Left lung (tissue), 10 donors: ENCODE measurements around the gene EPM2A. TPM values are rescaled to one million over a fixed set of nuclear protein-coding genes. Genes with fewer than 3 reads are reported as not detected.

Source experiments
- ATAC-seq: fragments of 200-7000 bp; cut with Tn5 transposase; one replicate; pipeline ENCODE4 v1.9.1; 2020; ENCODE audit warnings: moderate library complexity
- DNase-seq, 4 donors: peaks; one replicate each; pipeline ENCODE4 v3.0.0-alpha.2; 2013 to 2020
- H3K27ac ChIP-seq, 2 donors: fragments of 200-600 bp; sonication (generic) in 1 of 2; one replicate each; pipeline versions ENCODE4 v1.5.0 to v1.8.0; 2020 to 2021
- H3K27me3 ChIP-seq, 2 donors: fragments of 200-600 bp; sonication (generic) in 1 of 2; one replicate each; pipeline versions ENCODE4 v1.5.0 to v1.8.0; 2020 to 2021
- H3K36me3 ChIP-seq, 2 donors: fragments of 200-600 bp; sonication (generic) in 1 of 2; one replicate each; pipeline versions ENCODE4 v1.5.0 to v1.8.0; 2020 to 2021
- H3K4me1 ChIP-seq, 2 donors: fragments of 200-600 bp; one replicate each; pipeline ENCODE4 v1.8.0; 2021
- H3K4me3 ChIP-seq, 2 donors: fragments of 200-600 bp; sonication (generic) in 1 of 2; one replicate each; pipeline versions ENCODE4 v1.5.0 to v1.8.0; 2020 to 2021; ENCODE audit warnings: mild to moderate bottlenecking in 1 of 2
- H3K9me3 ChIP-seq, 2 donors: fragments of 200-600 bp; sonication (generic) in 1 of 2; one replicate each; pipeline versions ENCODE4 v1.5.0 to v1.8.0; 2020 to 2021
- intact Hi-C, 2 donors: fragments of 100-400 bp; cut with DNase I; formaldehyde crosslinking; loops; one replicate each; pipeline versions ENCODE4 v1.11.2 to v1.14.2; 2022
- polyA plus RNA-seq, 6 donors: library from polyadenylated mRNA; unstranded; fragments of 120-200 nt; gene quantifications; one replicate each; pipeline ENCODE4 v1.2.1, GENCODE V29; 2013; ENCODE audit not compliant: insufficient read length in 6 of 6
- total RNA-seq, 2 donors: library from RNA; stranded (reverse); fragmentation: NEBNext Ultra II Directional; extraction: Animal tissue kit (Norgen Biotek cat#: 25700); gene quantifications; one replicate each; pipeline ENCODE4 v1.2.1, GENCODE V29; 2021
- TF ChIP-seq, protein P1 (sequence below), 2 donors: fragments of 200-600 bp; sonication (generic) in 1 of 2; IDR thresholded peaks; one replicate each; pipeline versions ENCODE4 v1.5.0 to v1.8.0; 2021; ENCODE audit warnings: antibody characterized with exemption in 2 of 2
- donor health status: DM: no; HTN: yes; CAD: no.
- donor health status: DM: no; HTN: no; CAD: no.

EPM2A gene
- total and polyA plus RNA-seq, 8 donors, result 4.9 to 11.0 (median 6.7) TPM

DNA sequence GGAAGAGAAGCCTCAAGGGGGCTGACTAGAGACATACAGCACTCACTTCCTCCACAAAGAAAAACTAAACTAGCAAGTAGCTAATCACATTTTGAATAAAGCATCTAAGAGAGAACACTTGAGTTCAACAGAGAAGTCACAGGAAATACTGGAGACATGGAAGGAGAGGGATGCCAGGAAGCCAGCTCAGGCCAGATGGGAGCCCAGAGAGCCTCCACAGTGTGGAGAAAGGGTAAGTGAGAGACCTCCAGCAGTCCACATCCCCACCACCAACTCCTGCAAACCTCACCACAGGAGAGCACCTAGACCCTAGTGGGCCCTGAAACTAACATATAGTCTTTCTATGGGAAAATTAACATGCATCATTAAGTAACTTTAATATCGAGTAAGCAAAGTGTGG, 79.2 kb downstream of the EPM2A start:
- TF ChIP-seq, protein P1, sequence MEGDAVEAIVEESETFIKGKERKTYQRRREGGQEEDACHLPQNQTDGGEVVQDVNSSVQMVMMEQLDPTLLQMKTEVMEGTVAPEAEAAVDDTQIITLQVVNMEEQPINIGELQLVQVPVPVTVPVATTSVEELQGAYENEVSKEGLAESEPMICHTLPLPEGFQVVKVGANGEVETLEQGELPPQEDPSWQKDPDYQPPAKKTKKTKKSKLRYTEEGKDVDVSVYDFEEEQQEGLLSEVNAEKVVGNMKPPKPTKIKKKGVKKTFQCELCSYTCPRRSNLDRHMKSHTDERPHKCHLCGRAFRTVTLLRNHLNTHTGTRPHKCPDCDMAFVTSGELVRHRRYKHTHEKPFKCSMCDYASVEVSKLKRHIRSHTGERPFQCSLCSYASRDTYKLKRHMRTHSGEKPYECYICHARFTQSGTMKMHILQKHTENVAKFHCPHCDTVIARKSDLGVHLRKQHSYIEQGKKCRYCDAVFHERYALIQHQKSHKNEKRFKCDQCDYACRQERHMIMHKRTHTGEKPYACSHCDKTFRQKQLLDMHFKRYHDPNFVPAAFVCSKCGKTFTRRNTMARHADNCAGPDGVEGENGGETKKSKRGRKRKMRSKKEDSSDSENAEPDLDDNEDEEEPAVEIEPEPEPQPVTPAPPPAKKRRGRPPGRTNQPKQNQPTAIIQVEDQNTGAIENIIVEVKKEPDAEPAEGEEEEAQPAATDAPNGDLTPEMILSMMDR (IDR thresholded peaks at IDR 0.05), result no peak
- DNase-seq (no peak), ATAC-seq (no peak)
- no peaks in the 10 kb centered on the region for H3K36me3 ChIP-seq
- H3K9me3 ChIP-seq, result no peaks in the 10 kb centered on the region
- no peaks in the 10 kb centered on the region for H3K4me1 ChIP-seq
- intact Hi-C loops, result no loop called here
- H3K4me3 ChIP-seq, result no peak overlapping the region
- no peaks in the 10 kb centered on the region for H3K27me3 ChIP-seq
- no peak overlapping the region for H3K27ac ChIP-seq

DNA sequence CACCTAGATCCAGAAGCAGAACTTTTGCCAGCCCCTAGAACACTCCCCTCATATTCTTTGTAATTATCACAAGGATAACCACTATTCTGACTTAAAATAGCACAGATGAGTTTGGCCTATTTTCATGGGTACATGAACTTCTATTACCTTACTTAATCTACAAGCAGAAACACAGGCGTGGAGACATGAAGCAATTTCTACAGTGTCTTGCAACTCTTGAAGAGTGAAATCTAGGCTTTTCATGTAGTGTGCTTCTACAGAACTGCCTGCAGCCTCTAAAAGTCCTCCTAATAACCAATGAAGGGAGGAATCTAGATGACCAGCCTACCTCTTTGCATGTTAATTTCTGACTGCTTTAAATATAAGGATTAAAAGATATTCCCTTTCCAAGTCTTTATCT, 82.7 kb downstream of the EPM2A start:
- ATAC-seq (no peak), DNase-seq (no peak)
- H3K4me1 ChIP-seq, result no peaks in the 10 kb centered on the region
- no peaks in the 10 kb centered on the region for H3K36me3 ChIP-seq
- H3K9me3 ChIP-seq, result no peaks in the 10 kb centered on the region
- no peak overlapping the region for H3K27ac ChIP-seq
- no peak overlapping the region for H3K4me3 ChIP-seq
- H3K27me3 ChIP-seq, result no peaks in the 10 kb centered on the region
- TF ChIP-seq, protein P1 (IDR thresholded peaks at IDR 0.05), result no peak
- intact Hi-C loops, result no loop called here

DNA sequence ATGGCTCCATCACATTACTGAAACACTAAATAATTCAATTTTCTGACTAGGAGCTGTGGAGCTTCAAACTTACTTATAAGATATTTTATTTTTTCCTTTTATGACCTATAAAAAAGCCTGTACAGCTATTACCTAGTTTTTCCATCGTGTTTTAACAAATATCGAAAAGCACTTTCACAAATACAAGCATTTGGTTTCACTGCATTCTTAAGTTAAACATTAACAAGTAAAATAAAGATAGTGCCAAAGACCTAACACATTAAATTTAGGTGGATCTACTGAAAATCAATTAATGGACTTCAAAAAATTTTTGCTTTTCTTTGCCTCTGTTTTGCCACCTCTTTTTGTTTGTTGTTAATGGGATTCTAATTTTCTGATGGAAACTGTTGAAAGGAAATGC, 83.3 kb downstream of the EPM2A start:
- intact Hi-C loops, result no loop called here
- no peaks in the 10 kb centered on the region for H3K27me3 ChIP-seq

DNA sequence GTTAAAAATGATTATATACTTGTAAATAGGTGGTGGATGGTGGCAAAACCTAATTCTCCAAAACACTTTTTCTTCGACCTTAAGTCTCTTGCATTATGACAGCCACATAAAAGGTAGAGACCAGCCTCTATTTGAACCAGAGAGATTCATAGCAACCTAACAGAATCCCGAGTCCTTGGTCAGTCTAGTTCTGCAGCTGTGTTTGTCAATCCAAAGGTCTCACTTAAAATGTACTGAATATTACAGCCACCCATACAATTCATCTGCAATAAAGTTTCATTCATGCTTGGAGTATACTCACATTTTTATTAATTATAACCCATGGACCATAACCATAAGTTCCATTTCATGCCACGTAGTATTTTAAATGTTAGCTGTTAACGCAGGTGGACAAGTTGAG, 87.2 kb downstream of the EPM2A start:
- Histone ChIP-seq H3K4me3 (no peak overlapping the region), H3K9me3 (no peaks in the 10 kb centered on the region), H3K27me3 (no peaks in the 10 kb centered on the region), H3K4me1 (no peaks in the 10 kb centered on the region), H3K36me3 (no peaks in the 10 kb centered on the region), H3K27ac (no peak overlapping the region)
- ATAC-seq, result no peak
- intact Hi-C loops, result no loop called here
- TF ChIP-seq, protein P1 (IDR thresholded peaks at IDR 0.05), result no peak
- no peak for DNase-seq

More for the DNA sequence above, 83.3 kb downstream of the EPM2A start:
- DNase-seq (no peak), ATAC-seq (no peak)
- Histone ChIP-seq H3K4me1 (no peaks in the 10 kb centered on the region), H3K4me3 (no peak overlapping the region), H3K9me3 (no peaks in the 10 kb centered on the region), H3K36me3 (no peaks in the 10 kb centered on the region), H3K27ac (no peak overlapping the region)
- TF ChIP-seq, protein P1 (IDR thresholded peaks at IDR 0.05), result no peak

DNA sequence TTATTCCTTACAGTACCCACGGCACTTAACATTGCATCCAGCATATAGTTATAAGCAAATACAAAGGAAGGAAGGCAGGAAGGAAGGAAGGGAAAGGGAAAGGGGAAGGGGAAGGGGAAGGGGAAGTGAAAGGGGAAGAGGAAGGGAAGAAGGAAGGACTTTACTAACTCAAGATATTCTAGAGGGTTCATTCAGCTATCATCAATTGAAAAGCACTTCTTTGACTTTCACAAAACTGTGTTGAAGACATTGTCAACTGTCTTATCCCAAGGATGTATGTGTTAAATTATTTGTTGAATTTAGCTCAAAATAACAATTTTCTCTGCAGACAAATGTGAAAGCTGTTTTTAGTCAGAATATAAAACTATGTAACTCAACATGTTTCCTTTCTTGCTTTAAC, 87.7 kb downstream of the EPM2A start:
- H3K36me3 ChIP-seq, result no peaks in the 10 kb centered on the region
- no peak overlapping the region for H3K4me3 ChIP-seq
- no peak for ATAC-seq
- H3K27ac ChIP-seq, result no peak overlapping the region
- intact Hi-C loops, result no loop called here
- no peaks in the 10 kb centered on the region for H3K9me3 ChIP-seq
- H3K4me1 ChIP-seq, result no peaks in the 10 kb centered on the region
- no peak for DNase-seq
- H3K27me3 ChIP-seq, result no peaks in the 10 kb centered on the region
- TF ChIP-seq, protein P1 (IDR thresholded peaks at IDR 0.05), result no peak
